Activated effector memory CD4-positive, alpha-beta T cell treated with anti-CD3 and anti-CD28 coated beads, Interleukin-2, amount 50 U/mL, for 16 hours (primary cell): Measurements from ENCODE around the gene SLC51A.
"Not testable (repeated sequence)": the region's sequence is repeated elsewhere in the genome, so short reads cannot be mapped to it uniquely, and the experiment has no call there.

ENCODE experiments used
- DNase-seq: peaks from one replicate; pipeline ENCODE4 v3.0.0-alpha.2; 2020

SLC51A gene

GRCh38 chr3:196193736-196194541 is 22.4 kb upstream of the SLC51A start:
- DNase-seq: no peak

GRCh38 chr3:196194542-196194915 is 21.8 kb upstream of the SLC51A start:
- DNase-seq: no peak

- DNase-seq: no peak
These were observed 20.6 kb upstream of the SLC51A start for GRCh38 chr3:196195664-196196265.

- DNase-seq: no peak
These were observed 18.8 kb upstream of the SLC51A start for GRCh38 chr3:196197524-196197923.

GRCh38 chr3:196198081-196198675 is 18.2 kb upstream of the SLC51A start:
- no peak for DNase-seq

GRCh38 chr3:196198771-196199753 is 17.3 kb upstream of the SLC51A start:
- DNase-seq: no peak

GRCh38 chr3:196202516-196202970 is 13.8 kb upstream of the SLC51A start:
- no peak for DNase-seq

- no peak for DNase-seq
These were observed 12.5 kb upstream of the SLC51A start for GRCh38 chr3:196203846-196204245.

GRCh38 chr3:196205442-196206205 is 10.7 kb upstream of the SLC51A start:
- DNase-seq: not testable (repeated sequence)

GRCh38 chr3:196207159-196207832 is 9.0 kb upstream of the SLC51A start:
- peak; percentile 77 for DNase-seq

- DNase-seq: peak; percentile 84
These were observed 8.3 kb upstream of the SLC51A start for GRCh38 chr3:196207833-196208607.

GRCh38 chr3:196208942-196209695 is 7.2 kb upstream of the SLC51A start:
- DNase-seq: peak; percentile 64

GRCh38 chr3:196209944-196210672 is 6.2 kb upstream of the SLC51A start:
- DNase-seq: not testable (repeated sequence)

GRCh38 chr3:196210673-196211556 is 5.4 kb upstream of the SLC51A start, which contains the start of gene ZDHHC19:
Gene ZDHHC19, minus strand, starts transcription at chr3:196211400. Its CDS starts 85 bp downstream, at chr3:196211315.
- DNase-seq: no peak

GRCh38 chr3:196214783-196215441 is 1.4 kb upstream of the SLC51A start:
- DNase-seq: no peak

- no peak for DNase-seq
These were observed 777 bp upstream of the SLC51A start for GRCh38 chr3:196215493-196216020.

- no peak for DNase-seq
These were observed 412 bp downstream of the SLC51A start for GRCh38 chr3:196216681-196217211.
